ENCODE measurements around the gene UXS1.
A peak's percentile ranks its signal among the peaks of the same experiment; 100 is the strongest.

Gene UXS1

GRCh38 chr2:106107509-106108131 is 86.5 kb downstream of the UXS1 start:
- DNase-seq = no peak

- DNase-seq = peak; percentile 5
Measured at GRCh38 chr2:106106622-106107508, 87.2 kb downstream of the UXS1 start.

GRCh38 chr2:106105151-106105922 is 88.8 kb downstream of the UXS1 start:
- peak; percentile 4 for DNase-seq

- DNase-seq = peak; percentile 73
Measured at GRCh38 chr2:106104332-106105062, 89.6 kb downstream of the UXS1 start.

- no peak for DNase-seq
Measured at GRCh38 chr2:106099691-106100090, 94.4 kb downstream of the UXS1 start.

- DNase-seq = no peak
Measured at GRCh38 chr2:106098664-106099063, 95.4 kb downstream of the UXS1 start.

- DNase-seq = no peak
Measured at GRCh38 chr2:106098081-106098480, 96.0 kb downstream of the UXS1 start.

- peak; percentile 33 for DNase-seq
Measured at GRCh38 chr2:106097038-106098000, 96.8 kb downstream of the UXS1 start.

- no peak for DNase-seq
Measured at GRCh38 chr2:106096299-106097037, 97.6 kb downstream of the UXS1 start.

GRCh38 chr2:106095478-106096298 is 98.4 kb downstream of the UXS1 start:
- DNase-seq = no peak

- no peak for DNase-seq
Measured at GRCh38 chr2:106094131-106094841, 99.8 kb downstream of the UXS1 start.

GRCh38 chr2:106090916-106091618 is 103.0 kb downstream of the UXS1 start:
- DNase-seq = no peak

- DNase-seq = no peak
Measured at GRCh38 chr2:106089611-106090010, 104.5 kb downstream of the UXS1 start.

- DNase-seq = no peak
Measured at GRCh38 chr2:106085181-106085940, 108.7 kb downstream of the UXS1 start.

- peak; percentile 77 for DNase-seq
Measured at GRCh38 chr2:106080959-106081358, 113.1 kb downstream of the UXS1 start.

- no peak for DNase-seq
Measured at GRCh38 chr2:106078096-106078495, 116.0 kb downstream of the UXS1 start.

- DNase-seq = no peak
Measured at GRCh38 chr2:106076941-106077340, 117.2 kb downstream of the UXS1 start.

GRCh38 chr2:106075048-106075447 is 119.1 kb downstream of the UXS1 start:
- no peak for DNase-seq
